Left lung (tissue), 10 donors: Measurements from ENCODE around the gene GIN1. TPM values are rescaled to one million over a fixed set of nuclear protein-coding genes. Genes with fewer than 3 reads are reported as not detected.
A peak's percentile ranks its signal among the peaks of the same experiment; 100 is the strongest.

ENCODE experiments used
- ATAC-seq: fragments of 200-7000 bp; cut with Tn5 transposase; one replicate; pipeline ENCODE4 v1.9.1; 2020; ENCODE audit warnings: moderate library complexity
- DNase-seq, 4 donors: peaks; one replicate each; pipeline ENCODE4 v3.0.0-alpha.2; 2013 to 2020
- H3K27ac ChIP-seq, 2 donors: fragments of 200-600 bp; sonication (generic) in 1 of 2; one replicate each; pipeline versions ENCODE4 v1.5.0 to v1.8.0; 2020 to 2021
- H3K27me3 ChIP-seq, 2 donors: fragments of 200-600 bp; sonication (generic) in 1 of 2; one replicate each; pipeline versions ENCODE4 v1.5.0 to v1.8.0; 2020 to 2021
- H3K36me3 ChIP-seq, 2 donors: fragments of 200-600 bp; sonication (generic) in 1 of 2; one replicate each; pipeline versions ENCODE4 v1.5.0 to v1.8.0; 2020 to 2021
- H3K4me1 ChIP-seq, 2 donors: fragments of 200-600 bp; one replicate each; pipeline ENCODE4 v1.8.0; 2021
- H3K4me3 ChIP-seq, 2 donors: fragments of 200-600 bp; sonication (generic) in 1 of 2; one replicate each; pipeline versions ENCODE4 v1.5.0 to v1.8.0; 2020 to 2021; ENCODE audit warnings: mild to moderate bottlenecking in 1 of 2
- H3K9me3 ChIP-seq, 2 donors: fragments of 200-600 bp; sonication (generic) in 1 of 2; one replicate each; pipeline versions ENCODE4 v1.5.0 to v1.8.0; 2020 to 2021
- CTCF ChIP-seq, 2 donors: fragments of 200-600 bp; sonication (generic) in 1 of 2; IDR thresholded peaks; one replicate each; pipeline versions ENCODE4 v1.5.0 to v1.8.0; 2021; ENCODE audit warnings: antibody characterized with exemption in 2 of 2
- intact Hi-C, 2 donors: fragments of 100-400 bp; cut with DNase I; formaldehyde crosslinking; loops; one replicate each; pipeline versions ENCODE4 v1.11.2 to v1.14.2; 2022
- polyA plus RNA-seq, 6 donors: library from polyadenylated mRNA; unstranded; fragments of 120-200 nt; gene quantifications; one replicate each; pipeline ENCODE4 v1.2.1, GENCODE V29; 2013; ENCODE audit not compliant: insufficient read length in 6 of 6
- total RNA-seq, 2 donors: library from RNA; stranded (reverse); fragmentation: NEBNext Ultra II Directional; extraction: Animal tissue kit (Norgen Biotek cat#: 25700); gene quantifications; one replicate each; pipeline ENCODE4 v1.2.1, GENCODE V29; 2021
- donor health status: DM: no; HTN: yes; CAD: no.
- donor health status: DM: no; HTN: no; CAD: no.

Gene GIN1
- total and polyA plus RNA-seq, 8 donors: 7.5 to 13.9 (median 11.8) TPM

- intact Hi-C loops: no loop called here
These were observed 17.7 kb downstream of the GIN1 start for GRCh38 chr5:103102234-103102633.

GRCh38 chr5:103101079-103101750 is 18.7 kb downstream of the GIN1 start:
- Histone ChIP-seq H3K9me3 (no peaks in the 10 kb centered on the region), H3K36me3 (peaks cover 0 to 62% of the 10 kb centered on the region in 2 donors), H3K4me3 (no peak overlapping the region), H3K27me3 (no peaks in the 10 kb centered on the region), H3K4me1 (no peaks in the 10 kb centered on the region), H3K27ac (no peak overlapping the region)
- ATAC-seq (no peak), DNase-seq (no peak)
- TF ChIP-seq CTCF (IDR thresholded peaks at IDR 0.05): no peak
- intact Hi-C loops: no loop called here

More at GRCh38 chr5:103102234-103102633, 17.7 kb downstream of the GIN1 start:
- no peak for TF ChIP-seq CTCF (IDR thresholded peaks at IDR 0.05)
- Histone ChIP-seq H3K36me3 (peaks cover 0 to 53% of the 10 kb centered on the region in 2 donors), H3K27ac (no peak overlapping the region), H3K9me3 (no peaks in the 10 kb centered on the region), H3K4me1 (no peaks in the 10 kb centered on the region), H3K4me3 (no peak overlapping the region), H3K27me3 (no peaks in the 10 kb centered on the region)
- no peak for DNase-seq
- ATAC-seq: no peak

GRCh38 chr5:103098993-103099392 is 20.9 kb downstream of the GIN1 start:
- no peak for DNase-seq
- no peaks in the 10 kb centered on the region for H3K27me3 ChIP-seq
- no peak for TF ChIP-seq CTCF (IDR thresholded peaks at IDR 0.05)
- intact Hi-C loops: no loop called here
- no peaks in the 10 kb centered on the region for H3K9me3 ChIP-seq
- no peaks in the 10 kb centered on the region for H3K4me1 ChIP-seq
- no peak overlapping the region for H3K27ac ChIP-seq
- H3K36me3 ChIP-seq: peaks cover 0 to 57% of the 10 kb centered on the region in 2 donors
- no peak overlapping the region for H3K4me3 ChIP-seq
- ATAC-seq: no peak

- peak; percentile 65 for ATAC-seq
- no peak overlapping the region for H3K27ac ChIP-seq
- intact Hi-C loops: no loop called here
- H3K4me3 ChIP-seq: no peak overlapping the region
- no peak for DNase-seq
- no peaks in the 10 kb centered on the region for H3K27me3 ChIP-seq
- TF ChIP-seq CTCF (IDR thresholded peaks at IDR 0.05): no peak
- H3K9me3 ChIP-seq: no peaks in the 10 kb centered on the region
- H3K4me1 ChIP-seq: no peaks in the 10 kb centered on the region
- H3K36me3 ChIP-seq: peaks cover 0 to 44% of the 10 kb centered on the region in 2 donors
These were observed 25.2 kb downstream of the GIN1 start for GRCh38 chr5:103094737-103095136.

- H3K4me3 ChIP-seq: no peak overlapping the region
- no peak for TF ChIP-seq CTCF (IDR thresholded peaks at IDR 0.05)
- no peak for DNase-seq
- intact Hi-C loops: no loop called here
- H3K27me3 ChIP-seq: no peaks in the 10 kb centered on the region
- H3K36me3 ChIP-seq: peaks cover 0 to 49% of the 10 kb centered on the region in 2 donors
- no peaks in the 10 kb centered on the region for H3K4me1 ChIP-seq
- no peak overlapping the region for H3K27ac ChIP-seq
- H3K9me3 ChIP-seq: no peaks in the 10 kb centered on the region
- ATAC-seq: no peak
These were observed 26.2 kb downstream of the GIN1 start for GRCh38 chr5:103093727-103094126.
